ENCODE data around the gene CLCN2. TPM values are rescaled to one million over a fixed set of nuclear protein-coding genes. Genes with fewer than 3 reads are reported as not detected.

The CLCN2 gene
- total and polyA plus RNA-seq, 2 of the 8 experiments (the other 6 are each of a cell fraction or from before 2014, with no cell fraction given): 13.7 to 16.1 TPM

- TF ChIP-seq ATF3 (IDR thresholded peaks at IDR 0.05; ENCODE audit: insufficient read depth, low read depth, low read length) (no peak), KDM4A (IDR thresholded peaks at IDR 0.05; ENCODE audit: low read depth, low read length, severe bottlenecking) (peak; percentile 48), JUN (IDR thresholded peaks at IDR 0.05; ENCODE audit: low read depth, low read length) (no peak), SUZ12 (IDR thresholded peaks at IDR 0.05; ENCODE audit: low read length) (peak; percentile 80; the same call in 1 of the 2 replicates), SP1 (IDR thresholded peaks at IDR 0.05; ENCODE audit: low read depth, low read length) (no peak), SIX5 (IDR thresholded peaks at IDR 0.05; ENCODE audit: low read depth, low read length) (no peak), EP300 (IDR thresholded peaks at IDR 0.05; ENCODE audit: borderline replicate concordance in 1 of 2, low read depth in 2 of 2, low read length in 2 of 2) (no peak), NRF1 (IDR thresholded peaks at IDR 0.05; ENCODE audit: low read depth, low read length) (no peak), SP2 (IDR thresholded peaks at IDR 0.05; ENCODE audit: low read length) (no peak), RXRA (IDR thresholded peaks at IDR 0.05; ENCODE audit: insufficient read depth, low read depth, low read length) (no peak), E2F6 (IDR thresholded peaks at IDR 0.05) (peak; percentile 64), SAP30 (IDR thresholded peaks at IDR 0.05; ENCODE audit: insufficient read depth, insufficient replicate concordance, low read length) (no peak), TCF12 (IDR thresholded peaks at IDR 0.05; ENCODE audit: low read depth, low read length) (no peak), HDAC6 (IDR thresholded peaks at IDR 0.05; ENCODE audit: low read depth, low read length) (no peak), BACH1 (IDR thresholded peaks at IDR 0.05; ENCODE audit: low read length) (no peak), RNF2 (IDR thresholded peaks at IDR 0.05; ENCODE audit: borderline replicate concordance, low read depth, low read length, missing control alignments, poor library complexity, severe bottlenecking) (peak; percentile 46), USF2 (IDR thresholded peaks at IDR 0.05; ENCODE audit: low read length) (no peak), CTBP2 (IDR thresholded peaks at IDR 0.05; ENCODE audit: borderline replicate concordance, insufficient read depth, insufficient read length, low read length) (no peak), ZNF274 (IDR thresholded peaks at IDR 0.05; ENCODE audit: borderline replicate concordance, extremely low read depth, low read length) (no peak)
These were observed 20.1 kb upstream of the CLCN2 start (continued) for GRCh38 chr3:184381261-184382224.
